ENCODE results near the gene ATF7IP. TPM values are rescaled to one million over a fixed set of nuclear protein-coding genes. Genes with fewer than 3 reads are reported as not detected.

Gene ATF7IP
- total and polyA plus RNA-seq, 4 donors, result 7.0 to 98.4 (median 31.7) TPM

DNA sequence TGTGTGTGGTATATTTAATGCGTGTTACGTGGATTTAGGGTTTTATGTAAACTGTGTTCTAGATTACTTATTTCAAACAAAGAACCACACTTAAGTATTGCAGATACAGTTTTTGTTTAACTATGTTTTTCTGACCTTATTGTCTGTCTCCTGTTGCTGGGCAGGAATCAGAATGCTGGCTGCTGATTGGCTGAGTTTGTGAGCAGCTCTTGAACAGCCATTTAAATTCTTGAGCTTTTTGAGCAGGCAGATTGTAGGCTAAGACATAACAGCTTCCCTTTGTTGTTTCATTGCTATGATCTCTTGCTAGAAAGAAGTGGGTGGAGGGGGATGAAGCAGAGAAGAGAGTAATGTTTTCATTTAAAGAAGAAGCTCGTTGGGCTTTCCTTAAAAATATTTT, 52.2 kb downstream of the ATF7IP start:
- DNase-seq, result peak; percentile 74 to 78
- Histone ChIP-seq H3K4me3 (ENCODE audit: low read length in 2 of 2) (no peak overlapping the region), H3K9me3 (ENCODE audit: control insufficient read depth, low read length) (peaks cover 2% of the 10 kb centered on the region), H3K27me3 (ENCODE audit: control insufficient read depth in 1 of 2, insufficient read depth in 2 of 2, low read length in 1 of 2) (no peaks in the 10 kb centered on the region), H3K36me3 (ENCODE audit: control insufficient read depth in 1 of 2, insufficient read depth in 2 of 2, low read length in 1 of 2) (peaks cover 0 to 2% of the 10 kb centered on the region in 2 donors), H3K4me1 (ENCODE audit: control insufficient read depth in 1 of 2, insufficient read depth in 2 of 2, low read length in 2 of 2) (peaks cover 2 to 6% of the 10 kb centered on the region in 2 donors), H3K27ac (ENCODE audit: low read depth in 1 of 2, low read length in 2 of 2) (no peak overlapping the region)
- WGBS, 2 donors, result 66 to 73% methylated on average over 3 of the region's 3 CpGs
- intact Hi-C loops (cut with DNase I), result loop anchor here in 1 of 2 donors (5.0 kb wide), 2 partner anchors 160 to 180 kb away; no protein-coding TSS in a partner anchor
- ATAC-seq (ENCODE audit: low FRiP score), result peak; percentile 62

DNA sequence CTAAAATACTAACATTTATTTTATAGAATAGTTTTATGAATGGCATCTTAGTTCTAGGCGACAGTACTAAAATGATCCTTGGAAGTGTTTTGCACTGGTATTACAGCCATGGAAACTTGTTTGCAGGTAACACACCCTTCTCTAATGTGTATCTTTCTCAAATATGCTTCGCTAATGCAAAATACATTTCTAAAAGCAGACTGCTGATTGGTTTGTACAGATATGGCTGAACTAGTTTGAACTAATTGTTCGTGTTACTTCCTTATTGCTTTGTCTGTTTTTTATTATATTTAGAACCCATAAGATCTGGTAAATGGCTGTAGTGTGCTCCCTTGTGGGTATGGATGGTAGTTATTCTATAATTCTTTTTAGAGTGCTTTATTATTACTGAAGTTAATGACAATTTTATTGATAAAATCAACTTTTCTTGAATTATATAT, 53.0 kb downstream of the ATF7IP start:
- WGBS, 2 donors, result 41% methylated on average over 3 of the region's 3 CpGs
- Histone ChIP-seq H3K36me3 (ENCODE audit: control insufficient read depth in 1 of 2, insufficient read depth in 2 of 2, low read length in 1 of 2) (peaks cover 0 to 2% of the 10 kb centered on the region in 2 donors), H3K4me3 (ENCODE audit: low read length in 2 of 2) (no peak overlapping the region), H3K4me1 (ENCODE audit: control insufficient read depth in 1 of 2, insufficient read depth in 2 of 2, low read length in 2 of 2) (peaks cover 2 to 6% of the 10 kb centered on the region in 2 donors), H3K27ac (ENCODE audit: low read depth in 1 of 2, low read length in 2 of 2) (no peak overlapping the region), H3K9me3 (ENCODE audit: control insufficient read depth, low read length) (peaks cover 2% of the 10 kb centered on the region), H3K27me3 (ENCODE audit: control insufficient read depth in 1 of 2, insufficient read depth in 2 of 2, low read length in 1 of 2) (no peaks in the 10 kb centered on the region)
- intact Hi-C loops (cut with DNase I), result loop anchor here in 1 of 2 donors (5.0 kb wide), 2 partner anchors 161 to 181 kb away; no protein-coding TSS in a partner anchor
- ATAC-seq (ENCODE audit: low FRiP score), result no peak
- DNase-seq, result no peak

DNA sequence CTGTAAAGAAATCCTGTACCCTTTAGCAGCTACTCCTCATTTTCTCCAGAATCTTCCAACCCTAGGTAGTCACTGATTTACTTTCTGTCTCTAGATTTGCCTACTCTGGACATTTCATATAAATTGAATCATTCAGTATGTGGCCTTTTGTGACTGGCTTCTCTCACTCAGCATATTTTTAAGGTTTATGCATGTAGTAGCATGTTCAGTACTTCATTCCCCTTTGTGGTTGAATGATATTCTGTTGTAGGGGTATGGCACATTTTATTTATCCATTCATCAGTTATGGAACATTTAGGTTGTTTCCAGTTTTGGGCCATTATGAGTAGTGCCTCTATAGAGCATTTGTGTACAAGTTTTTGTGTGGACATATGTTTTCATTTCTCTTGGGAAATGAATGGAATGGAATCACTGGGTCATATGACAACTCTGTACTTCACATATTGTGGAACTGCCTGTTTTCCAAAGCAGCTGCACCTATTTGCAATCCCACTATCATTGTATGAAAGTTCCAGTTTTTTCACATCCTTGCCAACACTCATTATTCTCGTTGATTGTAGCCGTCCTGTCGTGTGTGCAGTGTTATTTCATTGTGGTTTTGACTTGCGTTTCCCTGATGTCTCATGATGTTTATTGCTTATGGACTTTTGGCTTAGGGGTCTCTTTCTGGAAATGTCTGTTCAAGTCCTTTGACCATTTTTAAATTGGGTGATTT, 57.2 kb downstream of the ATF7IP start:
- Histone ChIP-seq H3K36me3 (ENCODE audit: control insufficient read depth in 1 of 2, insufficient read depth in 2 of 2, low read length in 1 of 2) (peaks cover 0 to 2% of the 10 kb centered on the region in 2 donors), H3K4me3 (ENCODE audit: low read length in 2 of 2) (no peak overlapping the region), H3K27ac (ENCODE audit: low read depth in 1 of 2, low read length in 2 of 2) (no peak overlapping the region), H3K27me3 (ENCODE audit: control insufficient read depth in 1 of 2, insufficient read depth in 2 of 2, low read length in 1 of 2) (no peaks in the 10 kb centered on the region), H3K9me3 (ENCODE audit: control insufficient read depth, low read length) (peaks cover 2% of the 10 kb centered on the region), H3K4me1 (ENCODE audit: control insufficient read depth in 1 of 2, insufficient read depth in 2 of 2, low read length in 2 of 2) (no peaks in the 10 kb centered on the region)
- intact Hi-C loops (cut with DNase I), result loop anchor here in 1 of 2 donors (5.0 kb wide), 1 partner anchor 185 kb away; no protein-coding TSS in a partner anchor
- DNase-seq (no peak), ATAC-seq (ENCODE audit: low FRiP score) (no peak)
- WGBS, 2 donors, result 91 to 92% methylated on average over 4 of the region's 4 CpGs

DNA sequence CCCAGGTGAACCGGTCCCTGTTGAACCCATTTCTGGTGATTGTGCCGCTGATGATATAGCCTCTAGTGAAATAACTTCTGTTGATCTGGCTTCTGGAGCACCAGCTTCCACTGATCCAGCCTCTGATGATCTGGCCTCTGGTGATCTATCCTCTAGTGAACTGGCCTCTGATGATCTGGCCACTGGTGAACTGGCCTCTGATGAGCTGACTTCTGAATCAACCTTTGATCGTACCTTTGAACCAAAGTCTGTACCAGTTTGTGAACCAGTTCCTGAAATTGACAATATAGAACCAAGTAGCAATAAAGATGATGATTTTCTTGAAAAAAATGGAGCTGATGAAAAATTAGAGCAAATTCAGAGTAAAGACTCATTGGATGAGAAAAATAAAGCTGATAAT, 59.1 kb downstream of the ATF7IP start:
- DNase-seq (no peak), ATAC-seq (ENCODE audit: low FRiP score) (no peak)
- H3K9me3 ChIP-seq (ENCODE audit: control insufficient read depth, low read length), result peaks cover 2% of the 10 kb centered on the region
- 98 to 99% methylated on average over 3 of the region's 3 CpGs for WGBS, 2 donors
- H3K36me3 ChIP-seq (ENCODE audit: control insufficient read depth in 1 of 2, insufficient read depth in 2 of 2, low read length in 1 of 2), result peaks cover 0 to 2% of the 10 kb centered on the region in 2 donors
- intact Hi-C loops (cut with DNase I), result loop anchor here in 1 of 2 donors (5.0 kb wide), 1 partner anchor 187 kb away; no protein-coding TSS in a partner anchor
- no peak overlapping the region for H3K4me3 ChIP-seq (ENCODE audit: low read length in 2 of 2)
- no peaks in the 10 kb centered on the region for H3K27me3 ChIP-seq (ENCODE audit: control insufficient read depth in 1 of 2, insufficient read depth in 2 of 2, low read length in 1 of 2)
- H3K27ac ChIP-seq (ENCODE audit: low read depth in 1 of 2, low read length in 2 of 2), result no peak overlapping the region
- H3K4me1 ChIP-seq (ENCODE audit: control insufficient read depth in 1 of 2, insufficient read depth in 2 of 2, low read length in 2 of 2), result no peaks in the 10 kb centered on the region

DNA sequence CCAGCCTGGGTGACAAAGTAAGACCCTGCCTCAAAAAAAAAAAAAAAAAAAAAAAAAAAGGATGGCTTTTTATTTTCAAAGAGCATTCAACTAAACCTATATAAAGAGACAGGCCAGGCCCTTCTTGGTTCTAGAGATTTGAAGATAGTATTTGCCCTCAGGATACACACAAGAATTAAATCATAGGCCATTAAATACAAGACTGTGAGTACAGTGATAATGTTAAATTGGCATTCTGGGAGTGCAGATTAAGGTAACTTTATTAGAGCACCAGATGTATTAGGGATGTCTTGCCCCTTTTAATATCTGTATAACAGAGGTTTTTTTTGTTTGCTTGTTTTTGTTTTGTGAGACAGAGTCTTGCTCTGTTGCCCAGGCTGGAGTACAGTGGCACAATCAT, 61.3 kb downstream of the ATF7IP start:
- no peak overlapping the region for H3K27ac ChIP-seq (ENCODE audit: low read depth in 1 of 2, low read length in 2 of 2)
- no peak overlapping the region for H3K4me3 ChIP-seq (ENCODE audit: low read length in 2 of 2)
- no peak for ATAC-seq (ENCODE audit: low FRiP score)
- no peak for DNase-seq
- H3K4me1 ChIP-seq (ENCODE audit: control insufficient read depth in 1 of 2, insufficient read depth in 2 of 2, low read length in 2 of 2), result no peaks in the 10 kb centered on the region
- H3K36me3 ChIP-seq (ENCODE audit: control insufficient read depth in 1 of 2, insufficient read depth in 2 of 2, low read length in 1 of 2), result no peaks in the 10 kb centered on the region
- H3K27me3 ChIP-seq (ENCODE audit: control insufficient read depth in 1 of 2, insufficient read depth in 2 of 2, low read length in 1 of 2), result no peaks in the 10 kb centered on the region
- intact Hi-C loops (cut with DNase I), result no loop called here
- no peaks in the 10 kb centered on the region for H3K9me3 ChIP-seq (ENCODE audit: control insufficient read depth, low read length)

DNA sequence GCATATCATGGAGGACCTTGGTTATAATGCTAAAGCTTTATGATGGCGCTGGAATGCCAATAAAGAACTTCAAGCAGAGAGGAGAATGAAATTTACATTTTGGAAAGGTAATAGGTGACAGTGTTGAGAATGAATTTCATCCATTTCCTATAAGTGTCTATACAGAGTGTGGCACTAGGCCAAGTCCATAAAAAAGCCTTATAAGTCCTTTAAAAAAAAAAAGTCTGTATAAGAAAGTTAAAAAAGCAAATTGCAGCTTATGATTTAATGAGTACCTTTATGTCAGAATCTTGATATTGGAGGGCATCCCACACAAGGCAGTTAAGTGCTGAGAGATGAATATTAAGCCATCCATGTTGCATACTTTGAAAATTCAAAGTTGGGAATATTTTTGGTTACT, 62.4 kb downstream of the ATF7IP start:
- intact Hi-C loops (cut with DNase I), result no loop called here
- Histone ChIP-seq H3K27ac (ENCODE audit: low read depth in 1 of 2, low read length in 2 of 2) (no peak overlapping the region), H3K27me3 (ENCODE audit: control insufficient read depth in 1 of 2, insufficient read depth in 2 of 2, low read length in 1 of 2) (no peaks in the 10 kb centered on the region), H3K9me3 (ENCODE audit: control insufficient read depth, low read length) (no peaks in the 10 kb centered on the region), H3K4me1 (ENCODE audit: control insufficient read depth in 1 of 2, insufficient read depth in 2 of 2, low read length in 2 of 2) (no peaks in the 10 kb centered on the region), H3K36me3 (ENCODE audit: control insufficient read depth in 1 of 2, insufficient read depth in 2 of 2, low read length in 1 of 2) (no peaks in the 10 kb centered on the region), H3K4me3 (ENCODE audit: low read length in 2 of 2) (no peak overlapping the region)
- WGBS, 2 donors, result 99 to 100% methylated on average over 1 of the region's 1 CpG
- DNase-seq (no peak), ATAC-seq (ENCODE audit: low FRiP score) (no peak)

DNA sequence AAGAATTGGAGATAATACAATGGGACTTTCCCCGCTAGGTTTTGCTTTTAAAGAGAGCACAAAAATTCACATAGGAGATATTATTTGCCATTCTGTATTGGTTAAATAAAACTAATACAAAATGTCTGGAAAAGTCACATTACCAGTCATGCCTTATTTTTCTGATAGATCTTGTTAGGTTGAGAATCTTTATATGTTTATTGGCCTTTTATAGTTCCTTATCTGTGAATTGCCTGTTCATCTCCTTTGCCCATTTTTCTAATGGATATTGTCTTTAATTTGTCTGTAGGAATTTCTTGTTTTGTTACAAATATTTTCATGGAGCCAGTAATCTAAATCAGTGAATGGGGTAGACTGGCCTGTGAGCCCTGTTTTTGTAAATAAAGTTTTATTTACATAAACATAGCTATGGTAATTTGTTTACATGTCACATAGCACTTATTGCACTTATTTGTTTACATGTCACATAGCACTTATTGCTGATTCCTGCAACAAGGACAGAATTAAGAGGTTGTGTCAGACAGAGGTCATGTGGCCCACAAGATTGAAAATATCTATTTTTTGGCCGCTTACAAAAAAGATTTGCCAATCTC, 65.0 kb downstream of the ATF7IP start:
- no peak for ATAC-seq (ENCODE audit: low FRiP score)
- Histone ChIP-seq H3K9me3 (ENCODE audit: control insufficient read depth, low read length) (no peaks in the 10 kb centered on the region), H3K36me3 (ENCODE audit: control insufficient read depth in 1 of 2, insufficient read depth in 2 of 2, low read length in 1 of 2) (no peaks in the 10 kb centered on the region), H3K4me3 (ENCODE audit: low read length in 2 of 2) (no peak overlapping the region), H3K27me3 (ENCODE audit: control insufficient read depth in 1 of 2, insufficient read depth in 2 of 2, low read length in 1 of 2) (no peaks in the 10 kb centered on the region), H3K27ac (ENCODE audit: low read depth in 1 of 2, low read length in 2 of 2) (no peak overlapping the region), H3K4me1 (ENCODE audit: control insufficient read depth in 1 of 2, insufficient read depth in 2 of 2, low read length in 2 of 2) (no peaks in the 10 kb centered on the region)
- intact Hi-C loops (cut with DNase I), result no loop called here
- 97 to 98% methylated on average over 2 of the region's 2 CpGs for WGBS, 2 donors
- no peak for DNase-seq

DNA sequence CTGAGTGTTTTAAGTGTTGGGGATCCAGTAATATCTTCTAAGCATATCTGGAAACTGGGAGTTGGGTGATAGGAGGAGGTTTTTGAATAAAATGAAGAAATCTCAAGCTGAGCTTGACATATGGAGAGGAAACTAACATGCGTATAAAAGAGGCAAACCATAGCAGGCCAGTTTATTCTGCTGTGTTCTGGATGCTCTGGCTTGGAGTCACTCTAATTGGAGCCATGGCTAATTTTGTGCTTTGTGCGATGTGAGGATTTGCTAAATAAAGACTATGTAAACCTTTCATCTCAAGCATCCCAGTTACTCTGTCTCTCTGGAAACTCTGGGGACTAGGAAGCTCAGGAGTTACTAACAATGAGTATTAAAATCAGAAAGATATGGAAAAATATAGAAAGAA, 66.5 kb downstream of the ATF7IP start:
- no peaks in the 10 kb centered on the region for H3K9me3 ChIP-seq (ENCODE audit: control insufficient read depth, low read length)
- ATAC-seq (ENCODE audit: low FRiP score) (no peak), DNase-seq (no peak)
- WGBS, 2 donors, result 55 to 56% methylated on average over 2 of the region's 2 CpGs
- no peak overlapping the region for H3K27ac ChIP-seq (ENCODE audit: low read depth in 1 of 2, low read length in 2 of 2)
- no peaks in the 10 kb centered on the region for H3K36me3 ChIP-seq (ENCODE audit: control insufficient read depth in 1 of 2, insufficient read depth in 2 of 2, low read length in 1 of 2)
- no peaks in the 10 kb centered on the region for H3K4me1 ChIP-seq (ENCODE audit: control insufficient read depth in 1 of 2, insufficient read depth in 2 of 2, low read length in 2 of 2)
- intact Hi-C loops (cut with DNase I), result no loop called here
- no peaks in the 10 kb centered on the region for H3K27me3 ChIP-seq (ENCODE audit: control insufficient read depth in 1 of 2, insufficient read depth in 2 of 2, low read length in 1 of 2)
- no peak overlapping the region for H3K4me3 ChIP-seq (ENCODE audit: low read length in 2 of 2)

DNA sequence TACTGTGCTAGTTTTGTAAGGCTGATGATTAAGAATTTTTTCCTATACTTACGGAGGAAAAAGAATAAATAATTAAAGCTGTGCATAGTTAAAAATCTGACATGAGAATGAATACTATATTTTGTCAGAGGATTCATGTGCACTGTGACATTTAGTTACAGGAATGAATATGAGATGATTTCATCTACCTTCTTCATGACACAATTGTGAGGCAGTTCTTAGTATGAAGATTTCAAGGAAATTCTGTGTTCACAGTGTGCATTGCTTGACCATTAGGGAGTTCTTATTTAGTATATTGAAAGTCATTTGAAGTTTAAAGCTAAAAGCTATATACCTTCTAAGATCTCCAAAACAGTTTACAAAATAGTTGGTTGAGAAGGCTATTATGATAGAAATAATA, 70.1 kb downstream of the ATF7IP start:
- Histone ChIP-seq H3K4me3 (ENCODE audit: low read length in 2 of 2) (no peak overlapping the region), H3K9me3 (ENCODE audit: control insufficient read depth, low read length) (no peaks in the 10 kb centered on the region), H3K4me1 (ENCODE audit: control insufficient read depth in 1 of 2, insufficient read depth in 2 of 2, low read length in 2 of 2) (no peaks in the 10 kb centered on the region), H3K27me3 (ENCODE audit: control insufficient read depth in 1 of 2, insufficient read depth in 2 of 2, low read length in 1 of 2) (no peaks in the 10 kb centered on the region), H3K36me3 (ENCODE audit: control insufficient read depth in 1 of 2, insufficient read depth in 2 of 2, low read length in 1 of 2) (peaks cover 0 to 2% of the 10 kb centered on the region in 2 donors), H3K27ac (ENCODE audit: low read depth in 1 of 2, low read length in 2 of 2) (no peak overlapping the region)
- ATAC-seq (ENCODE audit: low FRiP score) (no peak), DNase-seq (no peak)
- WGBS, 2 donors, result 93 to 97% methylated on average over 1 of the region's 1 CpG
- intact Hi-C loops (cut with DNase I), result no loop called here

Measured in aorta (tissue), 5 donors.